ENCODE results near the gene C2orf81.

C2orf81 gene

DNA sequence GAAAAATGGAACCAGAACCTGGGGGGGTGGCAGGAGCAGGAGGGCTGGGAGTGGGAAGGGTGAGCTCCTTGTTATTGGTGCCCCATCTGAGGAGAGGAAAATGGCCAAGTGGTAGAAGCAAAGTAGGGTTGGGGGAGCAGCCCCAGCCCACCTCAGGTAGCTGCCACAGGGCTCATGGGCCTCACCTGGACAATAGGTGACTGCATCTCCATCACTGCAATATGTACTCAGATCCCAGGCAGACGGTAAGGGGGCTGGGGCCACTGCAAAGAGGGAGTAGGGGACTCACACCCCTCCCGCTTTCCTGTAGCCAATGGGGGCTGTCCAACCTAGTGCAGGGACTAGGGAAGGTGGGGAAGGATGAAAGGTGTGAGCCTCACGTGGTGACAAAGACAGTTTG, 4.2 kb downstream of the C2orf81 start:
- no peaks in the 10 kb centered on the region for H3K27me3 ChIP-seq (ENCODE audit: low read depth, low read length)
- H3K36me3 ChIP-seq (replicated peaks; ENCODE audit: low read depth, low read length): no peaks in the 10 kb centered on the region
- no peaks in the 10 kb centered on the region for H4K20me1 ChIP-seq (ENCODE audit: insufficient read depth, low read length)
- no peak overlapping the region for H3K9ac ChIP-seq (ENCODE audit: low read length)
- H3K4me1 ChIP-seq (ENCODE audit: low read length): peaks cover 29% of the 10 kb centered on the region
- peak overlapping the region; percentile 37 for H3K4me2 ChIP-seq (ENCODE audit: low read length)
- H3K4me3 ChIP-seq (ENCODE audit: low read length): no peak overlapping the region
- no peaks in the 10 kb centered on the region for H3K9me3 ChIP-seq (ENCODE audit: insufficient read depth, low read length)
- H3K79me2 ChIP-seq (ENCODE audit: low read length): no peaks in the 10 kb centered on the region
- no peak overlapping the region for H3K27ac ChIP-seq (ENCODE audit: low read length)
- TF ChIP-seq EZH2phosphoT487 (IDR thresholded peaks at IDR 0.05; ENCODE audit: low read depth): no peak
- TF ChIP-seq, protein P1, sequence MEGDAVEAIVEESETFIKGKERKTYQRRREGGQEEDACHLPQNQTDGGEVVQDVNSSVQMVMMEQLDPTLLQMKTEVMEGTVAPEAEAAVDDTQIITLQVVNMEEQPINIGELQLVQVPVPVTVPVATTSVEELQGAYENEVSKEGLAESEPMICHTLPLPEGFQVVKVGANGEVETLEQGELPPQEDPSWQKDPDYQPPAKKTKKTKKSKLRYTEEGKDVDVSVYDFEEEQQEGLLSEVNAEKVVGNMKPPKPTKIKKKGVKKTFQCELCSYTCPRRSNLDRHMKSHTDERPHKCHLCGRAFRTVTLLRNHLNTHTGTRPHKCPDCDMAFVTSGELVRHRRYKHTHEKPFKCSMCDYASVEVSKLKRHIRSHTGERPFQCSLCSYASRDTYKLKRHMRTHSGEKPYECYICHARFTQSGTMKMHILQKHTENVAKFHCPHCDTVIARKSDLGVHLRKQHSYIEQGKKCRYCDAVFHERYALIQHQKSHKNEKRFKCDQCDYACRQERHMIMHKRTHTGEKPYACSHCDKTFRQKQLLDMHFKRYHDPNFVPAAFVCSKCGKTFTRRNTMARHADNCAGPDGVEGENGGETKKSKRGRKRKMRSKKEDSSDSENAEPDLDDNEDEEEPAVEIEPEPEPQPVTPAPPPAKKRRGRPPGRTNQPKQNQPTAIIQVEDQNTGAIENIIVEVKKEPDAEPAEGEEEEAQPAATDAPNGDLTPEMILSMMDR (IDR thresholded peaks at IDR 0.05; ENCODE audit: low read depth, low read length): no peak
- H2AFZ ChIP-seq (ENCODE audit: low read depth, low read length): no peak overlapping the region

DNA sequence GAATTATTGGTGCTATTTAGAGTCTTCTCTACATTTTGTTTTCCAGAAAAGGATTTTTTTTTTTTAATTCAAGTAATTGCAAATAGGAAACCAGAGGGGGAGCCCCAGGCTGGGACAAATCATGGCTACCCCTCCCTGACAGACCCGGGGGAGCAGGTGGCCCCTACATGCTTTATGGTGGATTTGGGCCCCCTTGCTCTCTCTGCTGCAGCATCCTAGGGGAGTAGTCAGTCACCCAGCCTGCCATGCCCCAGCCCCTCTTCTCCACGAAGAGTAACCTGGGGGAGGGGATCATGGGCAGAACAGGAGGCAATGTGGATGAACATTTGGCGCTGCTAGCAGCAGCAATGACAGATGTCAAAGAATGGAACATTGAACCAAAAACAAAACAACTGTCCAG, 4.6 kb downstream of the C2orf81 start:
- peaks cover 28% of the 10 kb centered on the region for H3K4me1 ChIP-seq (ENCODE audit: low read length)
- H2AFZ ChIP-seq (ENCODE audit: low read depth, low read length): no peak overlapping the region
- no peak for TF ChIP-seq EZH2phosphoT487 (IDR thresholded peaks at IDR 0.05; ENCODE audit: low read depth)
- TF ChIP-seq, protein P1 (IDR thresholded peaks at IDR 0.05; ENCODE audit: low read depth, low read length): peak; percentile 42
- no peaks in the 10 kb centered on the region for H4K20me1 ChIP-seq (ENCODE audit: insufficient read depth, low read length)
- H3K27me3 ChIP-seq (ENCODE audit: low read depth, low read length): no peaks in the 10 kb centered on the region
- H3K9ac ChIP-seq (ENCODE audit: low read length): no peak overlapping the region
- no peak overlapping the region for H3K27ac ChIP-seq (ENCODE audit: low read length)
- no peaks in the 10 kb centered on the region for H3K36me3 ChIP-seq (replicated peaks; ENCODE audit: low read depth, low read length)
- no peaks in the 10 kb centered on the region for H3K79me2 ChIP-seq (ENCODE audit: low read length)
- H3K4me2 ChIP-seq (ENCODE audit: low read length): peak overlapping the region; percentile 37
- peak overlapping the region; percentile 21; the same call in 1 of the 2 replicates for H3K4me3 ChIP-seq (ENCODE audit: low read length)
- no peaks in the 10 kb centered on the region for H3K9me3 ChIP-seq (ENCODE audit: insufficient read depth, low read length)

DNA sequence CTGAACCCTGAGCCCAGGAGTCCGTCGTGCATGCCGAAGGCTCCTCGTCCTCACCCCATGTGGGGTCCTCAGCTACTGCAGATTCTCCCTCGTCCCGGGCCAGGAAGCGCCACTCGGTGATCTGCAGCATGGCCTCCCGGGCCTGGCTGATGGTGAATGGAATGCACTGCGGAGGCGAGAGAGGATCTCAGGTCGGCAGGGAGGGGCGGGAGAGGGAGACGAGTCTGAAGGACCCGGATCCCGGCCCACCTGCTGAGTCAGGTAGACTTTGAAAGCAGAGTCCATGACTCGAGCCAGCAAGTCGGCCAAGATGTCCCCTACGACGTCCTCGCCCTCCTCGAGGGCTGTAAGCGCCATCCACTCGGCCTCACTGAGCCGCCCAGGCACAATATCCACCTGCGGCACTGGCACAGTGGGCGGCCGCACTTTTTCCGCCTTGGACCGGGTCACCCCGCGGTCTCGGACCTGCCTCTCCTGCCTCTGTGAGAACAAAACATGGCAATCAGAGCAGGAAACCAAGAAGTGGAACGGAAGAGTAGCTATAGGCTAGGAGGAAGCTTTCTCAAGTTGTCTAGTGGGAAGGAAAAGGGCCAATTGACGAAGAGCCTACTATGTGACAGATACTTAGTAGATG, 5.5 kb downstream of the C2orf81 start:
- no peaks in the 10 kb centered on the region for H3K79me2 ChIP-seq (ENCODE audit: low read length)
- no peak overlapping the region for H3K4me3 ChIP-seq (ENCODE audit: low read length)
- no peaks in the 10 kb centered on the region for H4K20me1 ChIP-seq (ENCODE audit: insufficient read depth, low read length)
- TF ChIP-seq EZH2phosphoT487 (IDR thresholded peaks at IDR 0.05; ENCODE audit: low read depth): no peak
- TF ChIP-seq, protein P1 (IDR thresholded peaks at IDR 0.05; ENCODE audit: low read depth, low read length): no peak
- no peaks in the 10 kb centered on the region for H3K9me3 ChIP-seq (ENCODE audit: insufficient read depth, low read length)
- no peaks in the 10 kb centered on the region for H3K36me3 ChIP-seq (replicated peaks; ENCODE audit: low read depth, low read length)
- H3K4me1 ChIP-seq (ENCODE audit: low read length): peaks cover 28% of the 10 kb centered on the region
- no peak overlapping the region for H2AFZ ChIP-seq (ENCODE audit: low read depth, low read length)
- no peak overlapping the region for H3K4me2 ChIP-seq (ENCODE audit: low read length)
- no peaks in the 10 kb centered on the region for H3K27me3 ChIP-seq (ENCODE audit: low read depth, low read length)
- H3K9ac ChIP-seq (ENCODE audit: low read length): no peak overlapping the region
- no peak overlapping the region for H3K27ac ChIP-seq (ENCODE audit: low read length)

DNA sequence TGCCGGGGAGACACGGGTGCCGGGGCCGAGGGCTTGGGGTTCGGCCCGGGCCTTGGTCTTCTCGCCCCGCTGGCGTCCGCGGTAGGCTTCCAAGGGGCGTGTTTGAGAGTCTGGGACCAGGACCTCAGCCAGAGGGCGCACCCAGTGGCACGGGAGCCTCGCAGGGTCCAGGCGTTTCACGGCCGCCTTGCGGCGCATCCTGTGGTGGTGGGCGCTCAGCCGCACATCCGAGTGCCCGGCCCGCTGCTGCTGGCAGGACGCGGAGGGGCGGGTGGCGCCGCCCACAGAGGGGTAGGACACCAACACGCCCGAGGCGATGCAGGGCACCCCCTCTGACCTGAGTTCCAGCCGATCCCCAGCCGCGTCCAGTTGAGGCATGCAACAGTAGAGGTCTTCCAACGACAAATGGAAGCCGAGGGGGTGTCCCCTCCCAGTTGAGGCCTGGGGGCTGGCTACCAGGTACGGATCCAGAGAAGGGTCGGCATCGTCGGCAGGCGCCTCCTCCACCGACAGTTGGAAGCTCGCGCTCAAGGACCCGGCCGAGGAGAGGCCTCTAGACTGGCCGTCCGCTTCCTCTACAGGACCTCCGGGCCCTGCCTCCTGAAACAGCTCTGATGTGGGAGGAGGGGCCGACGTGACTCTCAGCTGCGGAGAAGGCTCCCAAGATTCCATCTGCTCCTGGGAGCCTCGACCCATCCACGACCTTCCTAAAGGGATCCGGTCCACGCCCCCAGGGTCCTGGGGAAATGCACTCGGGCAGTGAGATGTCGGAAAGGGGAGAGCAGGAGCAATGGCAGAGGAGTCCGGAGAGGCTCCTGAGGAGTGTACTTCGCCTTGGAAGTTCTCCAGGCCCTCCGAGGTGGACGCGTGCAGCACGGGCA, 6.3 kb downstream of the C2orf81 start:
- H3K36me3 ChIP-seq (replicated peaks; ENCODE audit: low read depth, low read length): no peaks in the 10 kb centered on the region
- no peak overlapping the region for H3K9ac ChIP-seq (ENCODE audit: low read length)
- H3K27me3 ChIP-seq (ENCODE audit: low read depth, low read length): no peaks in the 10 kb centered on the region
- no peaks in the 10 kb centered on the region for H4K20me1 ChIP-seq (ENCODE audit: insufficient read depth, low read length)
- H3K27ac ChIP-seq (ENCODE audit: low read length): no peak overlapping the region
- no peak for TF ChIP-seq EZH2phosphoT487 (IDR thresholded peaks at IDR 0.05; ENCODE audit: low read depth)
- H3K4me3 ChIP-seq (ENCODE audit: low read length): no peak overlapping the region
- H3K4me2 ChIP-seq (ENCODE audit: low read length): no peak overlapping the region
- H3K79me2 ChIP-seq (ENCODE audit: low read length): no peaks in the 10 kb centered on the region
- no peaks in the 10 kb centered on the region for H3K9me3 ChIP-seq (ENCODE audit: insufficient read depth, low read length)
- no peak overlapping the region for H2AFZ ChIP-seq (ENCODE audit: low read depth, low read length)
- peaks cover 23% of the 10 kb centered on the region for H3K4me1 ChIP-seq (ENCODE audit: low read length)

Measured in OCI-LY3 (cell line).